ENCODE measurements around the gene KCNQ1. TPM values are rescaled to one million over a fixed set of nuclear protein-coding genes. Genes with fewer than 3 reads are reported as not detected.

The KCNQ1 gene
- total and polyA plus RNA-seq, 9 of the 15 experiments (the other 6 are each of a cell fraction or from before 2014, with no cell fraction given): 0.44 TPM; not detected in 8

- Histone ChIP-seq H3K4me2 (ENCODE audit: insufficient read depth, low read length) (no peak overlapping the region), H3K4me3 (no peak overlapping the region), H3K79me2 (ENCODE audit: control insufficient read depth, insufficient read depth, low read length) (no peaks in the 10 kb centered on the region), H4K20me1 (replicated peaks; ENCODE audit: control insufficient read depth, insufficient read depth, low read length) (no peaks in the 10 kb centered on the region), H3K9me1 (ENCODE audit: control insufficient read depth, insufficient read depth, low read length) (peaks cover 2% of the 10 kb centered on the region), H3K27me3 (ENCODE audit: control insufficient read depth in 2 of 2, insufficient read depth in 2 of 2, low read length in 2 of 2) (peaks cover 12 to 27% of the 10 kb centered on the region in 2 experiments), H2AFZ (ENCODE audit: low read depth, low read length) (no peak overlapping the region), H3K36me3 (ENCODE audit: control insufficient read depth, insufficient read depth, low read length) (no peaks in the 10 kb centered on the region), H3K9me3 (replicated peaks; ENCODE audit: control insufficient read depth, insufficient read depth, low read depth, low read length) (no peaks in the 10 kb centered on the region), H3K9ac (ENCODE audit: insufficient read depth in 1 of 2, low read depth in 2 of 2, low read length in 2 of 2) (no peak overlapping the region), H3K27ac (ENCODE audit: extremely low read depth, low read depth, low read length) (no peak overlapping the region), H3K4me1 (replicated peaks in 1 of 2; ENCODE audit: control insufficient read depth in 2 of 2, insufficient read depth in 2 of 2, low read length in 2 of 2) (peaks cover 0 to 38% of the 10 kb centered on the region in 2 experiments; a peak in 4 of 5 replicates)
- TF ChIP-seq ZHX1 (conservative IDR thresholded peaks at IDR 0.05; ENCODE audit: low read length): no peak
- no peak for TF ChIP-seq BCOR (IDR thresholded peaks at IDR 0.05)
- no peak for TF ChIP-seq ZNF436 (CRISPR knock-in tag; IDR thresholded peaks at IDR 0.05)
- TF ChIP-seq RB1 (IDR thresholded peaks at IDR 0.05; ENCODE audit: low read depth): no peak
- TF ChIP-seq TBL1XR1 (IDR thresholded peaks at IDR 0.05; ENCODE audit: low read length in 2 of 2): no peak
- no peak for TF ChIP-seq ZFP1 (CRISPR knock-in tag; IDR thresholded peaks at IDR 0.05)
- TF ChIP-seq ZNF311 (CRISPR knock-in tag; IDR thresholded peaks at IDR 0.05): no peak
- TF ChIP-seq ZNF511 (CRISPR knock-in tag; IDR thresholded peaks at IDR 0.05): no peak
- TF ChIP-seq POLR2A (conservative IDR thresholded peaks at IDR 0.05): no peak
- TF ChIP-seq ZNF140 (CRISPR knock-in tag; IDR thresholded peaks at IDR 0.05): no peak
- TF ChIP-seq ZNF274 (IDR thresholded peaks at IDR 0.05; ENCODE audit: borderline replicate concordance, low read depth, low read length): no peak
- no peak for TF ChIP-seq TAF15 (IDR thresholded peaks at IDR 0.05; ENCODE audit: low read depth, low read length)
- TF ChIP-seq TAF1 (IDR thresholded peaks at IDR 0.05; ENCODE audit: control insufficient read depth, extremely low read depth, insufficient read depth, low read length, severe bottlenecking): no peak
- TF ChIP-seq GTF2B (IDR thresholded peaks at IDR 0.05; ENCODE audit: extremely low read depth, insufficient read length): no peak
- TF ChIP-seq KLF6 (CRISPR knock-in tag; IDR thresholded peaks at IDR 0.05; ENCODE audit: borderline replicate concordance): no peak
- no peak for TF ChIP-seq MAZ (CRISPR knock-in tag; conservative IDR thresholded peaks at IDR 0.05 in 1 of 2, IDR thresholded peaks at IDR 0.05 in 1 of 2)
- no peak for TF ChIP-seq RNF2 (IDR thresholded peaks at IDR 0.05)
- BruUV-seq (replicated peaks): no TSS peak
- POLR2A ChIA-PET: interaction anchor here (0.7 to 1.5 kb wide), 4 partner anchors 9 to 326 kb away, joined by 3 to 5 read pairs (median 3); no protein-coding TSS in a partner anchor
- FAIRE-seq (no peak), ATAC-seq (no peak), DNase-seq (ENCODE audit: extremely low read depth in 1 of 4, low spot score in 3 of 4) (no peak)
- CTCF ChIA-PET (ENCODE audit: low intra/inter-chr PET ratio): interaction anchor here (1.5 kb wide), 1 partner anchor 320 kb away, joined by 4 read pairs; the partner anchor contains the start of gene CDKN1C
- WGBS (ENCODE audit: insufficient coverage, low coverage, missing lambda C conversion rate): 14% methylated on average over 16 of the region's 16 CpGs
- in situ Hi-C loops (cut with MboI): no loop called here
- intact Hi-C loops (cut with micrococcal nuclease): loop anchor here (10.0 kb wide), 1 partner anchor 320 kb away; the partner anchor contains the start of gene CDKN1C
These were observed 120.0 kb downstream of the KCNQ1 start for GRCh38 chr11:2564588-2565425.
